ENCODE results near the gene IL6. TPM values are rescaled to one million over a fixed set of nuclear protein-coding genes. Genes with fewer than 3 reads are reported as not detected.

Gene IL6
- total RNA-seq, 2 donors from 2014 or later = 0.77 TPM; not detected in 1

GRCh38 chr7:22728401-22729029, 1.5 kb downstream of the IL6 start:
- DNase-seq = no peak
- H3K4me1 ChIP-seq = no peaks in the 10 kb centered on the region
- no peaks in the 10 kb centered on the region for H3K9me3 ChIP-seq
- intact Hi-C loops (cut with DNase I) = loop anchor here (5.0 kb wide), 2 partner anchors 166 to 339 kb away; no protein-coding TSS in a partner anchor
- H3K36me3 ChIP-seq = no peaks in the 10 kb centered on the region
- H3K27me3 ChIP-seq = peaks cover 5% of the 10 kb centered on the region
- TF ChIP-seq CTCF (IDR thresholded peaks at IDR 0.05) = no peak
- no peak overlapping the region for H3K27ac ChIP-seq
- H3K4me3 ChIP-seq = no peak overlapping the region
- no peak overlapping the region for H3K9ac ChIP-seq (ENCODE audit: low read depth in 2 of 2, low read length in 2 of 2)

GRCh38 chr7:22729180-22729825, 2.3 kb downstream of the IL6 start:
- Histone ChIP-seq H3K9me3 (no peaks in the 10 kb centered on the region), H3K9ac (ENCODE audit: low read depth in 2 of 2, low read length in 2 of 2) (no peak overlapping the region), H3K4me1 (no peaks in the 10 kb centered on the region), H3K27ac (no peak overlapping the region), H3K4me3 (no peak overlapping the region), H3K36me3 (no peaks in the 10 kb centered on the region), H3K27me3 (peaks cover 5% of the 10 kb centered on the region)
- intact Hi-C loops (cut with DNase I) = loop anchor here (5.0 kb wide), 2 partner anchors 167 to 338 kb away; no protein-coding TSS in a partner anchor
- DNase-seq = no peak
- no peak for TF ChIP-seq CTCF (IDR thresholded peaks at IDR 0.05)

DNA sequence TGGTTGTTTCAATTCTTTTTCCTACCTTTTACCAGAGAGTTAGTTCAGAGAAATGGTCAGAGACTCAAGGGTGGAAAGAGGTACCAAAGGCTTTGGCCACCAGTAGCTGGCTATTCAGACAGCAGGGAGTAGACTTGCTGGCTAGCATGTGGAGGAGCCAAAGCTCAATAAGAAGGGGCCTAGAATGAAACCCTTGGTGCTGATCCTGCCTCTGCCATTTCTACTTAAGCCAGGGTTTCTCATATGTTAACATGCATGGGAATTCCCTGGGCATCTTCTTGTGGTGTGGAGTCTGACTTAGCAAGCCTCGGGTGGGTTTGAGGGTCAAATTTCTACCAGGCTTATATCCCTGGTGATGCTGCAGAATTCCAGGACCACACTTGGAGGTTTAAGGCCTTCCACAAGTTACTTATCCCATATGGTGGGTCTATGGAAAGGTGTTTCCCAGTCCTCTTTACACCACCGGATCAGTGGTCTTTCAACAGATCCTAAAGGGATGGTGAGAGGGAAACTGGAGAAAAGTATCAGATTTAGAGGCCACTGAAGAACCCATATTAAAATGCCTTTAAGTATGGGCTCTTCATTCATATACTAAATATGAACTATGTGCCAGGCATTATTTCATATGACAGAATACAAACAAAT, 3.2 kb downstream of the IL6 start:
- H3K9me3 ChIP-seq = no peaks in the 10 kb centered on the region
- H3K4me1 ChIP-seq = no peaks in the 10 kb centered on the region
- H3K4me3 ChIP-seq = no peak overlapping the region
- H3K27ac ChIP-seq = no peak overlapping the region
- peaks cover 5% of the 10 kb centered on the region for H3K27me3 ChIP-seq
- intact Hi-C loops (cut with DNase I) = no loop called here
- no peak for DNase-seq
- TF ChIP-seq CTCF (IDR thresholded peaks at IDR 0.05) = no peak
- H3K9ac ChIP-seq (ENCODE audit: low read depth in 2 of 2, low read length in 2 of 2) = no peak overlapping the region
- H3K36me3 ChIP-seq = no peaks in the 10 kb centered on the region

DNA sequence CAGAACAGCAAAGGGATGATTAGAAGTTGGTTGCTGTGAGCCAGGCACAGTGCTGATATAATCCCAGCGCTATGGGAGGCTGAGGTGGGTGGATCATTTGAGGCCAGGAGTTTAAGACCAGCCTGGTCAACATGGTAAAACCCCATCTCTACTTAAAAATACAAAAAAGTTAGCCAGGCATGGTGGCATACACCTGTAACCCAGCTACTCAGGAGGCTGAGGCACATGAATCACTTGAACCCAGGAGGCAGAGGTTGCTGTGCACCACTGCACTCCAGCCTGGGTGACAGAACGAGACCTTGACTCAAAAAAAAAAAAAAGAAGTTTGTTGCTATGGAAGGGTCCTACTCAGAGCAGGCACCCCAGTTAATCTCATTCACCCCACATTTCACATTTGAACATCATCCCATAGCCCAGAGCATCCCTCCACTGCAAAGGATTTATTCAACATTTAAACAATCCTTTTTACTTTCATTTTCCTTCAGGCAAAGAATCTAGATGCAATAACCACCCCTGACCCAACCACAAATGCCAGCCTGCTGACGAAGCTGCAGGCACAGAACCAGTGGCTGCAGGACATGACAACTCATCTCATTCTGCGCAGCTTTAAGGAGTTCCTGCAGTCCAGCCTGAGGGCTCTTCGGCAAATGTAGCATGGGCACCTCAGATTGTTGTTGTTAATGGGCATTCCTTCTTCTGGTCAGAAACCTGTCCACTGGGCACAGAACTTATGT, 4.1 kb downstream of the IL6 start:
- no peak overlapping the region for H3K4me3 ChIP-seq
- H3K27ac ChIP-seq = no peak overlapping the region
- H3K27me3 ChIP-seq = peaks cover 5% of the 10 kb centered on the region
- no peak overlapping the region for H3K9ac ChIP-seq (ENCODE audit: low read depth in 2 of 2, low read length in 2 of 2)
- intact Hi-C loops (cut with DNase I) = no loop called here
- no peaks in the 10 kb centered on the region for H3K4me1 ChIP-seq
- DNase-seq = no peak
- H3K36me3 ChIP-seq = no peaks in the 10 kb centered on the region
- H3K9me3 ChIP-seq = no peaks in the 10 kb centered on the region
- TF ChIP-seq CTCF (IDR thresholded peaks at IDR 0.05) = no peak

DNA sequence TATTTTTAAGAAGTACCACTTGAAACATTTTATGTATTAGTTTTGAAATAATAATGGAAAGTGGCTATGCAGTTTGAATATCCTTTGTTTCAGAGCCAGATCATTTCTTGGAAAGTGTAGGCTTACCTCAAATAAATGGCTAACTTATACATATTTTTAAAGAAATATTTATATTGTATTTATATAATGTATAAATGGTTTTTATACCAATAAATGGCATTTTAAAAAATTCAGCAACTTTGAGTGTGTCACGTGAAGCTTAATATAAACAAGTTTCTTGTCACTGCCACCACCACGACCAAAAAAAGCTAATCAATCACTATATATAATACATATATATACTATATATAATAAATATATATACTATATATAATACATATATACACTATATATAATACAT, 4.8 kb downstream of the IL6 start:
- Histone ChIP-seq H3K9ac (ENCODE audit: low read depth in 2 of 2, low read length in 2 of 2) (no peak overlapping the region), H3K9me3 (no peaks in the 10 kb centered on the region), H3K4me3 (no peak overlapping the region), H3K27ac (no peak overlapping the region), H3K27me3 (peaks cover 5% of the 10 kb centered on the region), H3K36me3 (no peaks in the 10 kb centered on the region), H3K4me1 (no peaks in the 10 kb centered on the region)
- intact Hi-C loops (cut with DNase I) = no loop called here
- no peak for TF ChIP-seq CTCF (IDR thresholded peaks at IDR 0.05)
- no peak for DNase-seq

Measured in colonic mucosa (tissue), 4 donors.